Panc1 (cell line): Measurements from ENCODE around the gene ARHGDIA.

ENCODE experiments used
- POLR2AphosphoS5 ChIP-seq: IDR thresholded peaks from 2 replicates; pipeline ENCODE4 v1.6.1; 2012; ENCODE audit warnings: mild to moderate bottlenecking, low read depth, low read length, moderate library complexity
- SIN3A ChIP-seq: IDR thresholded peaks from 2 replicates; pipeline ENCODE4 v1.6.1; 2012; ENCODE audit warnings: low read depth, mild to moderate bottlenecking, low read length, moderate library complexity, borderline replicate concordance; ENCODE audit not compliant: insufficient read depth
- TF ChIP-seq, protein P1 (sequence below): fragments of 450-650 bp; IDR thresholded peaks from 2 replicates; pipeline ENCODE4 v1.5.1; 2017; ENCODE audit warnings: mild to moderate bottlenecking
- TF ChIP-seq, protein P2 (sequence below), 2 experiments: IDR thresholded peaks; 2 replicates each; pipeline ENCODE4 v1.6.1; 2011 to 2012; ENCODE audit warnings: low read depth in 2 of 2, control low read depth in 1 of 2, low read length in 1 of 2, mild to moderate bottlenecking in 1 of 2, moderate library complexity in 1 of 2; ENCODE audit not compliant: insufficient read depth in 1 of 2

DNA sequence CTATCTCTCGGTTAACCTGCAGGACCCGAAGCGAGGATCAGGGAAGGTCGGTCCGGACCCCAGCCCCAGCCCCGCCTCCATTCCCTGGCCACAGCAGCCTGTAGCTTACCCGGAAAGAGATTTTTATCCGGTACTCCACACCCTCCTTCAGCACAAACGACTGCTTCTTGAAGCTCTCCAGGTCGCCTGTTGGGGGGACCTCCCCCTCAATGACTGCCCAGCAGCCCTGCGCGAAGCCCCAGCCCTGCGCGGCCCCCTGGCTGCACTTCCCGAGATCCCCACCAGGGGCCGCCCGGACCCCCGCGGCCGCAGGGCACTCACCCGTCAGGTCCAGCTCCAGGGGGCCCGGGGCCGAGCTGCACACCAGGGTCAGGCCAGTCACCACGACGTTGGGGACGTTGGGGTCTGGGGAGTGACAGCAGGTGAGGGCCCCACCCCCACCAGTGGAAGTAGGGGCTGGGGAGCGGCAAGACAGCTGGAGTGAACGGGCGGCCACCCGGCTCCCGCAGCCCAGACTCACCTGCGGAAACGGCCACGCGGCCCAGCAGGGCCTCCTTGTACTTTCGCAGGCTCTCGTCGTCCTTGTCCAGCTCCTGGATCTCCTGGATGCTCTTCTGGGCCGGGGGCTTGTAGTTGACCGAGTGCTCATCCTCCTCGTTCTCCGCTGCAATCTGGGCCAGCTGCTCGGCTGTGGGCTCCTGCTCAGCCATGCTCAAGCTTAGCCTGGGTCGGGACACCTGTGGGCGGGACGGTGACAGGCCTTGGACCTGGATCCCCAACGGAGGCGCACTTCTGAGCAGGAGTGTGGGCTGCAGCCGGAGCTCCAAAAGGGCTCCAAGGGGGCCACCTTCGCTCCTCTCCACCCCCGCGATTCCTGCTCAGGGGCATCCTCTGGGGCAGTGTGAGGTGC lies 1.7 kb downstream of the ARHGDIA start:
- TF ChIP-seq SIN3A, result peak; percentile 81; the same call in 1 of the 2 replicates
- TF ChIP-seq, protein P1, sequence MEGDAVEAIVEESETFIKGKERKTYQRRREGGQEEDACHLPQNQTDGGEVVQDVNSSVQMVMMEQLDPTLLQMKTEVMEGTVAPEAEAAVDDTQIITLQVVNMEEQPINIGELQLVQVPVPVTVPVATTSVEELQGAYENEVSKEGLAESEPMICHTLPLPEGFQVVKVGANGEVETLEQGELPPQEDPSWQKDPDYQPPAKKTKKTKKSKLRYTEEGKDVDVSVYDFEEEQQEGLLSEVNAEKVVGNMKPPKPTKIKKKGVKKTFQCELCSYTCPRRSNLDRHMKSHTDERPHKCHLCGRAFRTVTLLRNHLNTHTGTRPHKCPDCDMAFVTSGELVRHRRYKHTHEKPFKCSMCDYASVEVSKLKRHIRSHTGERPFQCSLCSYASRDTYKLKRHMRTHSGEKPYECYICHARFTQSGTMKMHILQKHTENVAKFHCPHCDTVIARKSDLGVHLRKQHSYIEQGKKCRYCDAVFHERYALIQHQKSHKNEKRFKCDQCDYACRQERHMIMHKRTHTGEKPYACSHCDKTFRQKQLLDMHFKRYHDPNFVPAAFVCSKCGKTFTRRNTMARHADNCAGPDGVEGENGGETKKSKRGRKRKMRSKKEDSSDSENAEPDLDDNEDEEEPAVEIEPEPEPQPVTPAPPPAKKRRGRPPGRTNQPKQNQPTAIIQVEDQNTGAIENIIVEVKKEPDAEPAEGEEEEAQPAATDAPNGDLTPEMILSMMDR, result peak; percentile 99
- TF ChIP-seq POLR2AphosphoS5, result no peak
- TF ChIP-seq, protein P2, sequence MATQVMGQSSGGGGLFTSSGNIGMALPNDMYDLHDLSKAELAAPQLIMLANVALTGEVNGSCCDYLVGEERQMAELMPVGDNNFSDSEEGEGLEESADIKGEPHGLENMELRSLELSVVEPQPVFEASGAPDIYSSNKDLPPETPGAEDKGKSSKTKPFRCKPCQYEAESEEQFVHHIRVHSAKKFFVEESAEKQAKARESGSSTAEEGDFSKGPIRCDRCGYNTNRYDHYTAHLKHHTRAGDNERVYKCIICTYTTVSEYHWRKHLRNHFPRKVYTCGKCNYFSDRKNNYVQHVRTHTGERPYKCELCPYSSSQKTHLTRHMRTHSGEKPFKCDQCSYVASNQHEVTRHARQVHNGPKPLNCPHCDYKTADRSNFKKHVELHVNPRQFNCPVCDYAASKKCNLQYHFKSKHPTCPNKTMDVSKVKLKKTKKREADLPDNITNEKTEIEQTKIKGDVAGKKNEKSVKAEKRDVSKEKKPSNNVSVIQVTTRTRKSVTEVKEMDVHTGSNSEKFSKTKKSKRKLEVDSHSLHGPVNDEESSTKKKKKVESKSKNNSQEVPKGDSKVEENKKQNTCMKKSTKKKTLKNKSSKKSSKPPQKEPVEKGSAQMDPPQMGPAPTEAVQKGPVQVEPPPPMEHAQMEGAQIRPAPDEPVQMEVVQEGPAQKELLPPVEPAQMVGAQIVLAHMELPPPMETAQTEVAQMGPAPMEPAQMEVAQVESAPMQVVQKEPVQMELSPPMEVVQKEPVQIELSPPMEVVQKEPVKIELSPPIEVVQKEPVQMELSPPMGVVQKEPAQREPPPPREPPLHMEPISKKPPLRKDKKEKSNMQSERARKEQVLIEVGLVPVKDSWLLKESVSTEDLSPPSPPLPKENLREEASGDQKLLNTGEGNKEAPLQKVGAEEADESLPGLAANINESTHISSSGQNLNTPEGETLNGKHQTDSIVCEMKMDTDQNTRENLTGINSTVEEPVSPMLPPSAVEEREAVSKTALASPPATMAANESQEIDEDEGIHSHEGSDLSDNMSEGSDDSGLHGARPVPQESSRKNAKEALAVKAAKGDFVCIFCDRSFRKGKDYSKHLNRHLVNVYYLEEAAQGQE (IDR thresholded peaks at IDR 0.05; ENCODE audit: insufficient read depth in 1 of 2, low read depth in 2 of 2, low read length in 1 of 2), result no peak
